ENCODE measurements around the gene CEP83.

DNA sequence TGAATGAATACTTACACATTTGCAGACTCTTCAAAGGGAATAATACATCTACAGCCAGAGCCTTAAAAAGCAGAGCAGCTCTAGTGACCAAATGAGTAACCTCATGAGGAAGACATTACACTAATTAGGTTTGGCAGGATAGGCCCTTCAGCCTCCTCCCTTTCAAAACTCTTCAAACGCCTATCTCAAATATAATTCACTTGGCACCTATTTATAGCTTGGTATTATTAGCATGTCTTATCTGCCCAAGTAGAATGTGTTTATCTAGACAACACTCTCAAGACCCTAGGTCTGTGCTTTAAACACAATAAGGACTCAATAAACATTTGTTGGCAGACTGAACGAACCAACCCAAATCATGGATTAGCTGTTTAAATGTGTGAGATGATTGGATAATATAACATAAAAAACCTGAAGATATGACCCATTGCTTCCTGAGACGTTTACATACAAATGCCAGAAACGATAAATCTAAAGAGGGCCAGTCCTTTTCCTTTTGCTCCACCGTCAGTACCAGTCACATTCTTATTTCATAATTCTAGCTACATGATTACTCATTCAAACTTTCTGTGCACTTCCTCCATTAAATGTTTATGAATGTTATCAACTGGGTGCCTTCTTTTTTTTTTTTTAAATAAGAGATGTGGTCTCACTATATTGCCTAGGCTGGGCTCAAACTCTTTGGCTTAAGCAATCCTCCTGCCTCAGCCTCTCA lies 123.3 kb downstream of the CEP83 start:
- no peak for TF ChIP-seq EZH2 (IDR thresholded peaks at IDR 0.05; ENCODE audit: insufficient read depth, poor library complexity, severe bottlenecking)
- TF ChIP-seq EZH2phosphoT487 (IDR thresholded peaks at IDR 0.05; ENCODE audit: insufficient read depth, low read depth): no peak
